Activated effector memory CD4-positive, alpha-beta T cell treated with Interleukin-2 at 50 U/mL for 16 hours (primary cell): ENCODE data around the gene RADX.

Experiments used
- DNase-seq: peaks from one replicate; pipeline ENCODE4 v3.0.0-alpha.2; 2020

The RADX gene

DNA sequence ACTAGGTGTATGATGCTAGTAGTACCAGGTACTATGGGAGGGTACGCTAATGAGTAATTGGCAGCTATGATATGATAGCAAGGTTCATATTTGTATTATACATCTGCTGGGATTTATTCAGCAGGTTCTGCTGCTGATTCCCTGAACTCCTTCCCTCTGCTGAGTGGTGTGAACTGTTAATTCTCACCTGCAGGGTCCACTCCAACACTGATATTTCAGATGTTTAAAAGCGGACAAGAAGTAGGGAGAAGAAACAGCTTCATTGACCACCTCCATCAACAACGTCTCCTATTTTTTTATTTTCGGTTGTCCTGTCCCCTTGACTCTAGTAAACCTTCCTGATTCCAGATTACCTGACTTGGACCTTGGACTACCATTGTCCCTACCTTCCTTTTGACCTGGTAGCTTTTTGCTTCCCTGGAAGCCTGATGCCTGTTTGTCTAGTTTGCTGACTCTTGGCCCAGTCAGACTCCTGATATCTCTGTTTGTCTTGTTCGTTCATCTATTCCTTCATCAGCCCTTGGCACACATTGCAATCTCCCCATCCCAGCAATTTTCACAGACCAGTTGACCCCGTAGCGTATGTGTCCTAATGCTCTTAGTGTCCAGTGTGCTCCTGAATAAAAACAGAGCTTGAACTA, 80.8 kb downstream of the RADX start:
- DNase-seq: no peak

GRCh38 chrX:106696502-106696901, 84.7 kb downstream of the RADX start:
- DNase-seq: no peak

DNA sequence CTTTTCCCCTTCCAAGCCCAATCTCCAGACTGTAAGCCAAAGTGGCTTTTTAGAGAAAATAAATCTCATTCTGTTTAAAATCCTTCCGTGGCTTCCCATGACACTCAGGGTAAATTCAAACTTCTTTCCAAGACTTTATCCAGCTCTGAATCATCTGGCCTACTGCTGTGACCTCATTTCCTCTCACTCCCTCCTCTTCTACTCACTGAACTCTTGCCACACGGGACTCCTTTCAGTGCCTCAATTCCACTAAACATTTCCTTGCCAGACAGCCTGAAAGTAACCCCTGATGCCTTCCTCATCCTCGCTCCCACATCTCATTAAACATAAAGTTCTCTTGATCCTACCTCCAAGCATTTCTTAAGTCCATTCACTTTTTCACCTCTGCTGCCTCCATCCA, 86.9 kb downstream of the RADX start:
- DNase-seq: no peak

DNA sequence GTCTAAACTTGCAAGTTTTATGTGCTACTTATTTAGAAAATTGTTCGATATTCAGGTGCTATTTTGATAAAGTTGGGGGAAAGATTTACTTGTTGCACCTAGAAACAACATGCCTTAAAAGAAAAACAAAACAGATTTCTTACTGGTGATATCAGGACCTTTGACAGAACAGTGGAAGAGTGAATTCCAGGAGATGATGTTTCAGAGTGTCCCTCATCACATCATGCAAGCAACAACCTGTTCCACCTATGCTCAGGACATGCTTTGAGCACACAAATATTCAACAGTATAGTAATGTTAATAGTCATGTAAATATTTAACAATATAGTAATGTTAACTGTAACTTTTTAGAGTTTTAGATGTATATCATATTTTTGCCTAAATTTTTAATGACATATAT, 90.9 kb downstream of the RADX start:
- no peak for DNase-seq

- no peak for DNase-seq
These were observed 94.7 kb downstream of the RADX start for GRCh38 chrX:106706466-106706865.

- DNase-seq: no peak
These were observed 96.1 kb downstream of the RADX start for GRCh38 chrX:106707771-106708454.

DNA sequence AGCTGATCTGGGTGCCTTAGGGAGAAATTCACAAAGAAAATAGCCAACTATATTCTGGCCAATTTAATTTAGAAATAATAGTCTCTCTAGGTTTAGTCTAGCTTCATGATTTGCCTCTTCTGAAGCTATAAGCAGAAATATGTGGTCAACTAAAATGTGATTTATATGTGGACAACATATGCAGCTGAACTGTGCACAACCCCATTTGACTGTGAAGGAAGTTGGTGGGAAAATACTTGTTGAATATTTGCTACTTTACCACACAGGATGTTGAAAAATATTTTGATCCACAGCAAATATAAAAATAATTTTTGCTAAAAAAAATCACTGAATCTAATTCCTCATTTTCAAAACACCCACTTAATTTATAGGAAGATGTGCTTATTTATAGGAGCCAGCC, 99.0 kb downstream of the RADX start:
- DNase-seq: no peak

DNA sequence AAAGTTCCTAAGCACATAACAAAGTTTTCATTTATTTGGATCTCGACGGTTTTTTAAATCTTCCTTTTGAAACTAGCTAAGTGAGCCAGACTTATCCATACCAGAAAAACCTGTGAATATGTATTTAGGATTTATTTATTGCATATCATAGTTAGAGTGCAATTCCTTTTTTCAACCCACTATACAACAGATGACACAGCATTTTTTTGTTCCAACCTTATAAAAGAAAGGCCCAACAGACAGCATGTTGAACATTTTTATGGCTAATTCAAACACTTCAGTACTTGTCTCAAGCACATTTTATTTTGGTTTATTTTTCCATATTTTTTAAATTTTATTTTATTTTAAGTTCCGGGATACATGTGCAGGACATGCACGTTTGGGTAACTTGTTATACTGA, 99.6 kb downstream of the RADX start:
- no peak for DNase-seq

GRCh38 chrX:106716004-106716403, 104.2 kb downstream of the RADX start:
- DNase-seq: no peak

- no peak for DNase-seq
These were observed 104.7 kb downstream of the RADX start for GRCh38 chrX:106716463-106716862.

GRCh38 chrX:106718709-106719108, 106.9 kb downstream of the RADX start:
- no peak for DNase-seq

DNA sequence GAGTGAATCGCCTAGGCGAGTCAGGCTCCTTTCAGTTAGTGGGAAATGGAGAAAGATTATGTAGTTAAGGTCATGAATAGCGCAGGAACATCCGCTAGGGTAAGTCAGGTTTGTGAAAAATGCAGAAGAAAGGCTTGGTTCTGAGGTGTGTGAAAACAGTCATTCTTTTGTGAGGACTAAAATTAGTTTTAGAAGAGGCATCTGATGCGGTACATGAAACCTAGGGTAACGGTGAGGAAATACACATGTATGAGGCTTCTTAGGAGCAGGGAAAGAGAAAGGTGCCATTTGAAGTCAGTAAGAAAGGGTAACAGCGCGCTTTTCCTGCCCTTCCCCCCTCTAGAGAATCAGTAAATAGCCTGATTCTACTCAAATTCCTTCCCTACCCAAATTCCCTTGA, 114.2 kb downstream of the RADX start:
- no peak for DNase-seq

GRCh38 chrX:106726485-106727437, 115.0 kb downstream of the RADX start, which contains the start of gene RNF128:
Gene RNF128 (plus strand): TSS chrX:106726701. CDS start chrX:106726914, 213 bp downstream.
- no peak for DNase-seq

- DNase-seq: no peak
These were observed 116.6 kb downstream of the RADX start for GRCh38 chrX:106728337-106728736.
